Amniotic stem cell (primary cell): ENCODE measurements around the gene RETREG1.

ENCODE experiments used
- DNase-seq: peaks from one replicate; lab custom pipeline; 2025; lab: John Stamatoyannopoulos, UW

The RETREG1 gene

DNA sequence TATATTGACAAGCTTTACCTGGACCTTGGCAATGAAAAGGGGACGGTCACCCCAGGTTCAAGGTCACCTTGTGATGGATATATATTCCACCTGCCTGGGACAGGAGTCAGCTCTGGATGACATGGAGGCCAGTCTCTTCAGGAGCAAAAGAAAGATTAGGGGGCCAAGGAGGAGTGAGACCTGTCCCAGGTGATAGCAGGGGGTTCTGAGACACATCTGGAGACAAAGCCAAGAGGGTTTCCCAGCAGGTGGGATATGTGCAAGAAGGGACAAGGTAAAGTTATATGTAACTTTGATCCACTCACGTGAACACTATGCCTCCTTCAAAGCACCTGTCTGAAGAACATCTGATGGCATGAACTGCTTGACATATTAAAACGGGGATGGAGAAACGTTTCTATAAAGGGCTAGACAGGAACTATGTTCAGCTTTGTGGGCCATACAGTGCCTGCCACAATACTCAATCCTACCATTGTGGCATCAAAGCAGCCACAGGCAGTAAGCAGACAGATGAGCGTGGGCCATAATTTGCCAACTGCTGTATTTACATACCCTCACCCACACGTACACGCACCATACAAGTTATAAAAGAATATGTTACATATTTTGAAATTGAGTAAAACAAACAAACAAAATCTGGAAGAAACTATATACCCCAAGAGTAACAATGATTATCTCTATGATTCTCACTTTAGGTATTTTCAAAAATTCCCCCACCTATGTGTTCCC lies 88.3 kb downstream of the RETREG1 start:
- no peak for DNase-seq

DNA sequence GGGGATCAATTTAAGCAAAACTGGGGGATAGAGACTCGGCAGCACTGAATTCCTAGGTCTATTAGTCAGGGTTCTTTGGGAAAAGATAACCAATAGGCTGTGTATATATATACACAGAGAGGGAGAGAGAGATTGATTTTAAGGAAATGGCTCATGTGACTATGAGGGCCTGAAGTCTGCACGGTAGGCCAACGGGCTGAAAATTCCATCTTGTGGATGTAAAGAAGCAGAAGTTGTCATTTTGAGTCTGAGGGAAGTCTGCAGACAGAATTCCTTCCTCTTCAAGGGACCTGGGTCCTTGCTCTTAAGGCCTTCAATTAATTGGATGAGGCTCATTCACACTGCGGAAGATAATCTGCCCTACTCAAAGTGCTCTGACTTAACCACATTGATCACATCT lies 91.1 kb downstream of the RETREG1 start:
- DNase-seq: no peak

GRCh38 chr5:16524286-16524685 lies 92.5 kb downstream of the RETREG1 start:
- no peak for DNase-seq

DNA sequence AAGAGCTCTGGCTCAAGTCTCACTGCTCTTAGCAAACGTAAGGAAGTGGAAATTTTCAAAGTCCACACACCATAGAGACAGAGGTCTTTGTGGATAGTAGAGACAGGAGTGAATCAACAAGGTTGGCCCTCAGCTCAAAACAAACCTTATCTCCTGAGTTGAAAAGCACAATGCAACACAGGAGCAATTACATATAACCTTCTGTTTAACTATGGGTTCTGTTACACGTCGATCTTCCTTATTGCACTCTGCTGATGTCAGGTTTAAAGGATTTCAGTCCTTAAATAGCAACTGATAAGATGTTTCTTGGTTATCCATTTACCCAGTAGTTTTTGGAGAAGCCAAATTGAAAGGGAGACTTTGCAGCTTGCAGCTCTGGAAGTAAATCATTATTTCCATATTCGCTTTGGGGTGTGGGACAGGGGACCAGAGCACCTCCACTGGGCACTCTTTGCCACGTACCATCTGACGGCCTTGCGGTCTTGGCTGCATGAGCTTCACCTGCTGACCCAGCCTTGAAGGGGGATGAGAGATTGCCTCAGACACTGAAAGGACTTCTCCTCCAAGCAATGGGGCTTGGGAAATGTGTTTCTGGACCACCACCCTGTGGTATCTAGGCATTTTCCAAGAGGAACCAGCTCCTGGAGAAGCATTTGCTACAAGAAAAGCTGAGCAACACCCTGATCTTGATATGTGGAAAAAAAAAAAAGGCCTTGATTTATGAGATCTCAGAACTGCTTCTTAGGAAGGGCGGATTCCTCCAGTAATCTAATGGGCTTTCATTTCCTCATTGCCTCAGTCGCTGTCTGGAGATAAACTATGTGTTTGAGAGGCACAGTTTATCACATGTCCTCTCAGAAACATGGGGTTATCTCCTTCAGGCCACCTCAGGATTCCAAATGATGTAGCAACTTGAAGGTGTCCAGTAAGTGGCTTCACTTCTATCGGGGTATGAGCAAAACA lies 95.0 kb downstream of the RETREG1 start:
- DNase-seq: no peak

DNA sequence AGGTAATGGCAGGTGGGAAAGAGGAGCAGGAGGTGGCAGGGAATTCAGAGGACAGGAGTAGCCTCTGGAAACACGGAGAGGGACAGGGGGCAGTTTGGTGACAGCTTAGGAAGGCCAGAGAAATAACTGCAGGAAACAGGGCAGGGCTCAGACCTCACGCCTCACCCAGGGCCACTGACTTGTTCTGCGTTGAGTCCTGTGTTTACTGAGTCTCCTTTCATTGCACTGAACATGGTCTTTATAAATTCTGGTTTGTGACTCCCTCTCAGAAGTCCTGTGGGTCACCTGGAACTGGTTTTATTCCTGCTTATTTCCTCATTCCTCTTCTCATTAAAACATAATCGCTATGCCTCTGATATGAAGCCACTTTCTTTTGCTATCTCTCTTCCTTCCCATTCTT lies 96.0 kb downstream of the RETREG1 start:
- DNase-seq: no peak

DNA sequence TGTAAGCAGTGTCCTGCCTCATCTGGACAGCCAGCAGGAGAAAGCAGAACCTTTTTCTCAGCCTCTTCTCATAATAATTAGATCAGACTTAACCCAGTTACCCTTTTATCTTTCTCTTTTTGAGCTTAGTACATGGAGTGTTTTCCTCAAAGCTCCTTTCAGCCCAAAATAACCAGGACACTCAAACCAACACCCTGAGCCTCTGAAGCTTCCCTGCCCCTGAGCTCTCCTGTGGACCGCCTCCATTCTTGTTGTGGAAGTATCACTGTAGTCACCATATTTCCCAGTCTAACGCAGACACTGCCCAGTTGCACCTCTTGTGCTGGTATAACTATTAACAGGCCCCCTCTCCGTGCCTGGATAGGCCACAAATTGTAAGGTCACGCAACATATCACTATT lies 97.4 kb downstream of the RETREG1 start:
- no peak for DNase-seq

- DNase-seq: no peak
These were observed 98.2 kb downstream of the RETREG1 start for GRCh38 chr5:16518606-16519005.

GRCh38 chr5:16515532-16515931 lies 101.3 kb downstream of the RETREG1 start:
- DNase-seq: no peak

DNA sequence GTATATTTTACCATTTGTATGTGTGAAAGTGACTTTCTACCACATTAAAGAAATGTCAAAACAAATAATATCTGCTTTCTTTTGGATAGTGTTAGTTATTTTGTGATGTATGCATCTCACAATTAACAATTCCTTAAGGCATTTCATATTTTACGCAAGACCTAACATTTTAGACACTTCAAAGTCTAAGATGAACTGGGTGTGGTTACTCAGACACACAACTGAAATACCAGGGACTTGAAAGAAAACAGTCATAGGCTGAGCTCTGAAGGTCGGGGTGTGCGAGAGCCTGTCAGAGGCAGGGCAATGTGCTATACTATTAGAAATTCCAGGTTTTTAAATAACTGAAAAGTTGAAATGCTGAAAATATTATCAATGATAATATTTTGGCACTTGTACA lies 106.7 kb downstream of the RETREG1 start:
- no peak for DNase-seq

- DNase-seq: no peak
These were observed 107.9 kb downstream of the RETREG1 start for GRCh38 chr5:16508730-16509531.

DNA sequence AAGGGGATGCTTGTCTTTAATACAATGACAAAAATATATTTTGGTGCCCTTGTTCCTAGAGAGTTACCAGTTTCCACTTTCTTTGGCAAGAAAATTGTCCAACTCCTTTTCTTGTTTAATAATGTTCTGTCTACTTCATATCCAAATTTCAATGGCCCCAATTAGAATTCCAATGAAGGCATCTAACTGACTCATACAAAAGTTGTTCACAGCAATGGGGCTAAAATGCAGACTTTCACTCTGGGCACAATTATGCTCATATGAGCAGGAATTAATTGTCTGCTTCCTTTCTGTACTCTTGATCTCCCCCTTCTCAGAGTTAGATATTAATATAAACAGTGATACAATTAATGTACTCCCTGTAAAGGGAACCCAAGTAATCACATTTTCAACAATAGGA lies 109.1 kb downstream of the RETREG1 start:
- DNase-seq: no peak

- no peak for DNase-seq
These were observed 110.9 kb downstream of the RETREG1 start for GRCh38 chr5:16505904-16506303.

DNA sequence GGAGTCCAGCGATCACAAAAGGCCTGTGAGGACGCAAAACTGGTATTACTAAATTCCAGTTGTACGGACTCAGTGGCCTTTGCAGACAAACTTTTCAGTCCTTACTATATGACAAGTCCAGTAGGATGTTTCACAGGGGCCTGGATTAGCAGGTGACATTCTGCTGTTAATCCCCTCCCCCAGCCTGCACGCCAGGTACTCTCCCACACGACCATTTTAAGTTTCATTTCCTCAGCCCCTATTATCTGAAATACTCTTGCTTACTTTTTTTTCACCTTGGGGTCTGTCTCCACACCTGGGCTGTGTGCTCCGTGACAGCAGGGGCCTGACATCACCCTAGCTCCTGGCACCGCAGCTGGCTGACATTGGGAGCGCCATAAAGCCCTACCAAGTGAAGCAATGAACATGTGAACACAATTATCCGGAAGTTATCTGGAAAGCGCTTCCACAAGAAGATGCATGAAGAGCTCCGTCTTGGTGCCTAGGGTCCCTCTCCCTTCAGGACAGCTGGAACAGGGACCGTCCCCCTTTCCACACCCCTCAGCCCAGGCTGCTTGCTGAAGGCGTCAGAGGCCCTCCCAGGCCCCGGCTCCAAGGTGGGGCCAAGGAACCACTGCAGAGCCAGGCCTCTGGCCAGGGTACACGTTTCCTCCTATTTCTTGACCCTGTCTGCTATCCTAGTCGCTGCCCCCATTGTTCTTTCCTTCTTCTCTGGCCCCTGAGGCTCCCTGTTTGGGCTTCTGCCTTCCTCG lies 111.5 kb downstream of the RETREG1 start:
- DNase-seq: no peak

- no peak for DNase-seq
These were observed 112.2 kb downstream of the RETREG1 start for GRCh38 chr5:16504571-16504970.

DNA sequence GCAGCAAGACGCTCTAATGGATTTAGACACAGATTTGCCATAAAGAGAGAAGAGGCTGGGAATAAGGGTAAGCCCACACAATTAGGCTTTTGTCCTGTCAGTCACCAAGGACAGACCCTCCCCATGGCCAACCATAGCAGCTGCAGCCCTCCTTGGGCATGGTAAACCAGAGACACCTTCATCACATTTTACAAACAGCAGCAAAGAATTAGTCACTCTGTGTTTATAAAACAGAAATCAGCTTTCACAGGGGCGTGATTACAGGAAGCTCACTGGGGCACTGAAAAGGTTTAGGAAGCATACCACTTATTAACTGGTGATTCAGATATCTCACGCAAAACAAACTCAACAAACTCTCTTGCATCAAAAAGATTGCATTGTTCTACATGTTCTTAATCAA lies 113.9 kb downstream of the RETREG1 start:
- DNase-seq: no peak

DNA sequence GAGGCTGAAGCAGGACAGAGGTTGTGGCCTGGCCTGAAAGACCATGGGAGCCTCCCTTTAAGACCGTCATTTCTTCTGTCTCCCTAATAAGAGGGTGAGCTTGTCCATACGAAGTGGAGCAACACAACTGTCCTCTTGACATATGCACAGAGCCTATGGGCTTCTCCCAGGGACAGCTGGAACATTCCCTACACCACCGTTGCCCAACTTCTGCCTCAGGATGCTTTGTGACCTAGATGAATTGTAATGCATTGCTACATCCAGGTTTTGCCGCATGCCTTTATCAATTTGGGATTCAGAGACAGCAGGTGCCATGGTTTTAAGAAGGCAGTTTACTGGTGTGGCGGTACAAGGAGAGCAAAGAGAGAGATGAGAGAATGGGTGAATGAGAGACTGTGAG lies 116.8 kb downstream of the RETREG1 start:
- DNase-seq: no peak

GRCh38 chr5:16497546-16497945 lies 119.3 kb downstream of the RETREG1 start:
- no peak for DNase-seq

DNA sequence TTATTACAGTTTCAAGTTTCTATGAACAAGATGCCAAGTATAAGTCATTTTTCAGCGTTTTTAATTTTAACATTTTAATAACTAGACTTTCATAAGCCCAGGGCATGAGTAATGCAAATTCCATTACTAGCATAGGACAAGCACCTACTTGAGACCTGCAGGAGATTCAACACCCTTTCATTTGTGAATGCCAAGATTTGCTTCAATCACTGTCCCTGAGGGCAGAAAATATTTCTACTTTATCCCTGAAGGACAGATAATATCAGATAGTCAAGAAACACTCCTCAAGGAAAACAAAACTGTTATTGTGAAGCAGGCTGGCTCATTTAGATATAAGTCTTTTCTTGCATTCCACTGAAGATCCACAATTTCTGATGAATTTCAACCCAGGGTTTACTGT lies 123.5 kb downstream of the RETREG1 start:
- DNase-seq: no peak

DNA sequence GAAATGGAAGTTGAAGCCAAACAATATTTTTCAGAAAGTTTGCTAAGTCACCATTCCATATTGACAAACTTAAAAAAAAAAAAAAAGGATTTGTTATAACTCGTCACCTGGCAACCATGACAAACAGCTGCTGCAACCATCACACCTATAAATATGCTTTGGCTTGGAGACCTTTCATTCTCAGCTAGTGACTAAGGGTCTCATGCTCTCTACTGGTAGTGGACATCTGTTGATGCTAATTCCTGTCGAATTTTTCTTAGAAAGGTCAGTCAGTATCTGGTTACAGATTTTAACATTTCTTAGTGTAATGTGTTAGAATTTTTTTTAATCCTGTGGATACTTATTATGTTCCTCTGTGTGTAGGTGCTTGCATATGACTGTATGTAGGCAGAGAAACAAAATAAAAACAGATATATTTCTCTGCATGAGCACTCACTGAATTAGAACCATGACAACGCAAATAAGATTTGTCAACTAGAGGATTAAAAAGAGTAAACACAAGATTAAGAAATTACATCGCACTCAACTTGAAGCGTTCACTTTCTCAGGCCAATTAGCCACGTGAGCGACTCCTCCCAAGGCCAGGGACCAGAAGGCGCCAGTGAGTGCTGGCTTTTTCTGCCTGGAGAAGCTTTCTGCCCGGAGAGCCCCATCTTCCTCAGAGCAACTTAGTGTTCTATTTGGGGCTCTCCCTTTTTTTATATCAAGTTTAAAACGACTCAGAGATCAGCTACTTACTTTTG lies 124.2 kb downstream of the RETREG1 start:
- DNase-seq: peak; percentile 38

DNA sequence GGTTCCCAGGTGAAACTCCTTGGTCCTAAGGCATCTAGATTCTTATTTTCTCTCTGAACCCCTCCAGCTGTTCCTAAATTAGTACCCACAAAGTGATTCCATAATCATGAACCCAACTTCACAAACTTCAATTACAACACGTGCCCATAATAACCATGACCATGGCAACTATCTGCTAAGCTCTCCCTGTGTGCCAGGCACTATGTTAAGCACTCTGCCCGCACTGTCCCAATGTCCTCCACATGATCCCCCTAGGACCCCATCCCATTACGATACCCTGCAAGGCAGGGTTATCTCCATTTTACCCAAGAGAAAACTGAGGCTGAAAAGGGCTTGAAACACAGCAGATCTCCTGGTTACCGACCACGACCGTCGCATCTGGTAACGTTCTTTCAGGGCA lies 125.9 kb downstream of the RETREG1 start:
- DNase-seq: no peak

GRCh38 chr5:16489322-16489791 lies 127.4 kb downstream of the RETREG1 start:
- peak; percentile 29 for DNase-seq
